Upper lobe of right lung (tissue), 1 donor: ENCODE measurements around the gene RHBDD1. TPM values are rescaled to one million over a fixed set of nuclear protein-coding genes. Genes with fewer than 3 reads are reported as not detected.

ENCODE experiments used
- ATAC-seq: fragments of 200-7000 bp; cut with Tn5 transposase; one replicate; pipeline ENCODE4 v1.9.1; 2020; ENCODE audit warnings: mild to moderate bottlenecking, moderate library complexity
- DNase-seq: peaks from one replicate; pipeline ENCODE4 v3.0.0-alpha.2; 2020
- H3K27ac ChIP-seq: fragments of 200-600 bp; one replicate; pipeline ENCODE4 v1.8.0; 2022
- H3K27me3 ChIP-seq: fragments of 200-600 bp; one replicate; pipeline ENCODE4 v1.8.0; 2022; ENCODE audit warnings: mild to moderate bottlenecking
- H3K36me3 ChIP-seq: fragments of 200-600 bp; one replicate; pipeline ENCODE4 v1.8.0; 2022
- H3K4me1 ChIP-seq: fragments of 200-600 bp; one replicate; pipeline ENCODE4 v1.8.0; 2022
- H3K4me3 ChIP-seq: fragments of 200-600 bp; one replicate; pipeline ENCODE4 v1.8.0; 2022; ENCODE audit warnings: mild to moderate bottlenecking
- H3K9me3 ChIP-seq: fragments of 200-600 bp; one replicate; pipeline ENCODE4 v1.8.0; 2022
- intact Hi-C: fragments of 100-400 bp; cut with DNase I; formaldehyde crosslinking; loops from one replicate; pipeline ENCODE4 v1.11.0; 2022
- total RNA-seq: library from RNA; stranded (reverse); fragmentation: NEBNext Ultra II Directional; extraction: Animal tissue kit (Norgen Biotek cat#: 25700); gene quantifications from one replicate; pipeline ENCODE4 v1.2.1, GENCODE V29; 2021
- TF ChIP-seq, protein P1 (sequence below): fragments of 200-600 bp; IDR thresholded peaks from one replicate; pipeline ENCODE4 v1.8.0; 2022; ENCODE audit warnings: antibody characterized with exemption
- donor health status: DM: no; HTN: yes; CAD: no; lungs with severe emphysema.

The RHBDD1 gene
- total RNA-seq, 1 donor from 2014 or later = 38.4 TPM

DNA sequence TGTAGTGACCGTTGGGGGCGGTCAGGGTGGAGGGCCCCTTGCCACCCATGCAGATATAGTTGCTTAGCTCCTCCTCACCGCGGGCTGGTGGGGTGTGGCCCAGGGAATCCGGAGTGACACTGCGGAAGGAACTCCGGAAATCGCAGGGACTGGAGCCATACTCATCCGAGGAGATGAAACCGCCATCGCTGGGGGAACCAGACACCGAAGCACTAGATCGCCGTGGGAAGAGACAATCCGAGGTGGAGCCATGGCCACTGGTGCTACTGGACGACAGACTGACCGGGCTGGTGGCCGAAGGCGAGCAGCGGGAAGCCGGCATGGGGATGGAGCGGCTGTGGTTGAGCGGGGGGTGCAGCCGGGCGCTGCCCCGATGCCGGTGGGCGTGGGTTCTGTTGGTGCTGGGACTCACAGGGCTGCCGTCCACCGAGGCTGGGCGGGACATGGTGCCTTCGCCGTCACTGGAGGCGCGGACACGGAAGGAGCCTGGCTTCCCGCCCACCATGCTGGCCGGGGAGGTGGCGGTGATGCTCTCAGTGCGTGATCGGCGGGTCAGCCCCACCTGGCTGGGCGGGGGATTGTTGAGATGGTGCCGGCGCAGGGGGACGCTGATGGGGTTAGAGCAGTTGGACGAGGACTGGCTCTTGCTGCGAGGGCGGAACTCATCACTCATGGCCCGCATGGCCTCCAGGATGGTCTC, 38.4 kb upstream of the RHBDD1 start:
- peak; percentile 67 for DNase-seq
- Histone ChIP-seq H3K27ac (peak overlapping the region; percentile 44), H3K36me3 (no peaks in the 10 kb centered on the region), H3K4me3 (peak overlapping the region; percentile 70), H3K27me3 (no peaks in the 10 kb centered on the region), H3K9me3 (no peaks in the 10 kb centered on the region), H3K4me1 (peaks cover 31% of the 10 kb centered on the region)
- ATAC-seq = no peak
- TF ChIP-seq, protein P1, sequence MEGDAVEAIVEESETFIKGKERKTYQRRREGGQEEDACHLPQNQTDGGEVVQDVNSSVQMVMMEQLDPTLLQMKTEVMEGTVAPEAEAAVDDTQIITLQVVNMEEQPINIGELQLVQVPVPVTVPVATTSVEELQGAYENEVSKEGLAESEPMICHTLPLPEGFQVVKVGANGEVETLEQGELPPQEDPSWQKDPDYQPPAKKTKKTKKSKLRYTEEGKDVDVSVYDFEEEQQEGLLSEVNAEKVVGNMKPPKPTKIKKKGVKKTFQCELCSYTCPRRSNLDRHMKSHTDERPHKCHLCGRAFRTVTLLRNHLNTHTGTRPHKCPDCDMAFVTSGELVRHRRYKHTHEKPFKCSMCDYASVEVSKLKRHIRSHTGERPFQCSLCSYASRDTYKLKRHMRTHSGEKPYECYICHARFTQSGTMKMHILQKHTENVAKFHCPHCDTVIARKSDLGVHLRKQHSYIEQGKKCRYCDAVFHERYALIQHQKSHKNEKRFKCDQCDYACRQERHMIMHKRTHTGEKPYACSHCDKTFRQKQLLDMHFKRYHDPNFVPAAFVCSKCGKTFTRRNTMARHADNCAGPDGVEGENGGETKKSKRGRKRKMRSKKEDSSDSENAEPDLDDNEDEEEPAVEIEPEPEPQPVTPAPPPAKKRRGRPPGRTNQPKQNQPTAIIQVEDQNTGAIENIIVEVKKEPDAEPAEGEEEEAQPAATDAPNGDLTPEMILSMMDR = no peak
- intact Hi-C loops = loop anchor here (10.0 kb wide), 1 partner anchor 153 kb away; no protein-coding TSS in a partner anchor

- H3K27me3 ChIP-seq = no peaks in the 10 kb centered on the region
- peak overlapping the region; percentile 77 for H3K27ac ChIP-seq
- TF ChIP-seq, protein P1 = no peak
- H3K9me3 ChIP-seq = no peaks in the 10 kb centered on the region
- intact Hi-C loops = loop anchor here (10.0 kb wide), 1 partner anchor 153 kb away; no protein-coding TSS in a partner anchor
- ATAC-seq = no peak
- peak overlapping the region; percentile 70 for H3K4me3 ChIP-seq
- no peaks in the 10 kb centered on the region for H3K36me3 ChIP-seq
- peak; percentile 62 for DNase-seq
- H3K4me1 ChIP-seq = peaks cover 31% of the 10 kb centered on the region
Measured at GRCh38 chr2:226797989-226798421, 37.8 kb upstream of the RHBDD1 start.

DNA sequence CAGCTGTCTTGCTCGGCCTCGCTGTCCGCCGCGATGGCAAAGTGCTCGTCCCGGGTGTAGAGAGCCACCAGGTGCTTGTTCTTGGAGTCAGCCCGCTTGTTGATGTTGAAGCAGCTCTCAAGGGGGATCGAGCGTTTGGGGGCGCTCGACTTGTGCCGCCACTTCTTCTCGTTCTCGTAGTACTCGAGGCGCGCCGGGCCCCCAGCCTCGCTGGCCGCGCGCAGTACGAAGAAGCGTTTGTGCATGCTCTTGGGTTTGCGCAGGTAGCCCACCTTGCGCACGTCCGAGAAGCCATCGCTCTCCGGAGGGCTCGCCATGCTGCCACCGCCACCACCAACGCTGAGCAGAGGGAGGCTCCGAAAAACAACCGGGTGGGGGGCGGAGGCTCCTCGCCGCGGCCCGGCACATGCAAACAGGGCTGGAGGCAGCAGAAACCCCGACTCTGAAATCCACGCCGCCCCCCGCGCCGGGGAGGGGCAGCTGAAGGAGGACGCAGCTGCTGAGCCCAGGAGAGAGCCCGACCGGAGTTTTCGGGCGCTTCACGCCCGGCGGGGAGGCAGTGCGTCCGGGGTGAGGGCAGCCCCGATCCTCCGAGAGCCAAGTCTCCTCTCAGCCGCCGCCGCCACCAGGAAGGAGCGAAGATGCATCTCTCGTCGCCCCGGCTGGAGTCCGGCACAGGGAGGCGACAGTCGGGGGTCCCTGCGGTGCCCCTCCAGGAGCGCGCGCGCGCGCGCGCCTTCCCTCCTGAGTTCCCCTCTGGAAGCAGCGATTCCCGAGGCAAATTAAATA, 37.2 kb upstream of the RHBDD1 start:
- no peak for ATAC-seq
- peaks cover 31% of the 10 kb centered on the region for H3K4me1 ChIP-seq
- H3K4me3 ChIP-seq = peak overlapping the region; percentile 70
- TF ChIP-seq, protein P1 = no peak
- intact Hi-C loops = loop anchor here (10.0 kb wide), 1 partner anchor 154 kb away; no protein-coding TSS in a partner anchor
- H3K27ac ChIP-seq = peak overlapping the region; percentile 77
- DNase-seq = peak; percentile 77
- H3K27me3 ChIP-seq = no peaks in the 10 kb centered on the region
- no peaks in the 10 kb centered on the region for H3K9me3 ChIP-seq
- H3K36me3 ChIP-seq = no peaks in the 10 kb centered on the region

- Histone ChIP-seq H3K4me3 (peak within 1 kb of the TSS; percentile 70), H3K4me1 (peaks cover 31% of the 10 kb centered on the region), H3K27me3 (no peaks in the 10 kb centered on the region), H3K9me3 (no peaks in the 10 kb centered on the region), H3K27ac (peak within 1 kb of the TSS; percentile 77), H3K36me3 (no peaks in the 10 kb centered on the region)
- intact Hi-C loops = loop anchor here (10.0 kb wide), 1 partner anchor 155 kb away; no protein-coding TSS in a partner anchor
- DNase-seq (peak; percentile 86), ATAC-seq (peak; percentile 75)
- TF ChIP-seq, protein P1 = no peak
Measured at GRCh38 chr2:226799211-226799975, 36.5 kb upstream of the RHBDD1 start, which contains the start of gene IRS1. TSS of gene IRS1 (minus strand) at chr2:226799820. CDS start at chr2:226798738, 1,082 bp downstream.
